IMR-90 (cell line): ENCODE results near the gene MIEN1. TPM values are rescaled to one million over a fixed set of nuclear protein-coding genes. Genes with fewer than 3 reads are reported as not detected.

Experiments used
- ATAC-seq: fragments of 200-7000 bp; cut with Tn5 transposase; 2 replicates; pipeline ENCODE4 v1.9.1; 2020; ENCODE audit warnings: low read depth, mild to moderate bottlenecking, moderate library complexity
- BruUV-seq: library from RNA; stranded (reverse); fragments of 400-500 nt; replicated peaks from 2 replicates; lab custom pipeline; 2021; lab: Mats Ljungman, UMichigan
- CTCF ChIA-PET: fragments of 300-600 bp; formaldehyde crosslinking; extraction: SDS; loops from one replicate; lab custom pipeline; 2021; ENCODE audit warnings: antibody characterized with exemption; lab: Yijun Ruan, JAX
- POLR2A ChIA-PET: fragments of 300-600 bp; sonication (Branson Sonifier 250); formaldehyde crosslinking; loops from one replicate; lab custom pipeline; 2022; ENCODE audit warnings: antibody characterized with exemption; ENCODE audit not compliant: unreplicated experiment; lab: Charles Lee
- DNase-seq: peaks from one replicate; pipeline ENCODE4 v3.0.0; 2013
- H2AFZ ChIP-seq: replicated peaks from 2 replicates; pipeline ENCODE3; 2013; ENCODE audit warnings: low read length, mild to moderate bottlenecking; ENCODE audit not compliant: poor library complexity
- H2AK5ac ChIP-seq: 2 replicates; pipeline ENCODE4 v1.6.1; 2013; ENCODE audit warnings: low read depth, low read length, inconsistent platforms
- H2AK9ac ChIP-seq: replicated peaks from 2 replicates; pipeline ENCODE3; 2013; ENCODE audit warnings: mild to moderate bottlenecking, low read depth, low read length, moderate library complexity; ENCODE audit not compliant: poor library complexity
- H2BK120ac ChIP-seq: 2 replicates; pipeline ENCODE4 v1.6.1; 2013; ENCODE audit warnings: low read depth, low read length, inconsistent platforms
- H2BK15ac ChIP-seq: 3 replicates; pipeline ENCODE4 v1.6.1; 2013; ENCODE audit warnings: low read depth, low read length, inconsistent platforms
- H2BK20ac ChIP-seq: 2 replicates; pipeline ENCODE4 v1.6.1; 2013; ENCODE audit warnings: low read depth, mild to moderate bottlenecking, inconsistent platforms, low read length, moderate library complexity
- H2BK5ac ChIP-seq: 2 replicates; pipeline ENCODE4 v1.6.1; 2013; ENCODE audit warnings: mild to moderate bottlenecking, low read depth, low read length, inconsistent platforms; ENCODE audit not compliant: poor library complexity, severe bottlenecking
- H3K14ac ChIP-seq: replicated peaks from 2 replicates; pipeline ENCODE4 v1.6.1; 2013; ENCODE audit warnings: low read depth, low read length, inconsistent platforms
- H3K18ac ChIP-seq: 2 replicates; pipeline ENCODE4 v1.6.1; 2013; ENCODE audit warnings: low read depth, low read length, control low read depth
- H3K23ac ChIP-seq: 2 replicates; pipeline ENCODE4 v1.6.1; 2013; ENCODE audit warnings: low read depth, low read length, inconsistent platforms
- H3K27ac ChIP-seq: 2 replicates; pipeline ENCODE4 v1.5.1; 2013; ENCODE audit warnings: mild to moderate bottlenecking, control low read depth, low read length; ENCODE audit not compliant: insufficient read depth
- H3K27me3 ChIP-seq: 2 replicates; pipeline ENCODE4 v1.6.1; 2013; ENCODE audit warnings: low read length; ENCODE audit not compliant: control insufficient read depth, insufficient read depth
- H3K36me3 ChIP-seq: 2 replicates; pipeline ENCODE4 v1.6.1; 2013; ENCODE audit warnings: low read length, mixed read lengths; ENCODE audit not compliant: control insufficient read depth, insufficient read depth
- H3K4ac ChIP-seq: 2 replicates; pipeline ENCODE4 v1.6.1; 2013; ENCODE audit warnings: low read depth, low read length, inconsistent platforms
- H3K4me1 ChIP-seq: 2 replicates; pipeline ENCODE4 v1.6.1; 2013; ENCODE audit warnings: low read length, mixed read lengths; ENCODE audit not compliant: control insufficient read depth, insufficient read depth
- H3K4me2 ChIP-seq: 2 replicates; pipeline ENCODE4 v1.6.1; 2013; ENCODE audit warnings: low read depth, mild to moderate bottlenecking, control low read depth, low read length, moderate library complexity
- H3K4me3 ChIP-seq: 2 replicates; pipeline ENCODE4 v1.5.1; 2013; ENCODE audit warnings: low read depth, mild to moderate bottlenecking, control low read depth, low read length, moderate library complexity; ENCODE audit not compliant: insufficient read depth
- H3K56ac ChIP-seq: 2 replicates; pipeline ENCODE4 v1.6.1; 2013; ENCODE audit warnings: low read length, inconsistent platforms; ENCODE audit not compliant: insufficient read depth; ENCODE audit errors: extremely low read depth
- H3K79me1 ChIP-seq, 2 experiments: 2 replicates each; pipeline ENCODE4 v1.6.1; 2013; ENCODE audit warnings: low read length in 2 of 2, inconsistent platforms in 1 of 2, low read depth in 1 of 2
- H3K9ac ChIP-seq: 2 replicates; pipeline ENCODE4 v1.6.1; 2013; ENCODE audit warnings: low read depth, low read length, control low read depth
- H3K9me1 ChIP-seq: 2 replicates; pipeline ENCODE4 v1.6.1; 2013; ENCODE audit warnings: low read length, inconsistent platforms; ENCODE audit not compliant: insufficient read depth
- H3K9me3 ChIP-seq: 2 replicates; pipeline ENCODE4 v1.6.1; 2013; ENCODE audit warnings: low read length; ENCODE audit not compliant: control insufficient read depth, insufficient read depth
- H4K20me1 ChIP-seq: 2 replicates; pipeline ENCODE4 v1.6.1; 2013; ENCODE audit warnings: low read length, inconsistent platforms; ENCODE audit not compliant: insufficient read depth
- H4K5ac ChIP-seq: 2 replicates; pipeline ENCODE4 v1.6.1; 2013; ENCODE audit warnings: mild to moderate bottlenecking, low read depth, low read length, control low read depth
- H4K8ac ChIP-seq, 2 experiments: 2 replicates each; pipeline ENCODE4 v1.6.1; 2013; ENCODE audit warnings: low read depth in 2 of 2, low read length in 2 of 2, control low read depth in 1 of 2, inconsistent platforms in 1 of 2
- H4K91ac ChIP-seq: 2 replicates; pipeline ENCODE4 v1.6.1; 2013; ENCODE audit warnings: low read depth, low read length, inconsistent platforms; ENCODE audit not compliant: insufficient read depth
- FOS ChIP-seq: fragments of 150-350 bp; IDR thresholded peaks from 2 replicates; pipeline ENCODE4 v1.6.1; 2016; ENCODE audit warnings: low read depth, low read length
- RAD21 ChIP-seq: IDR thresholded peaks from 2 replicates; pipeline ENCODE4 v1.6.1; 2012; ENCODE audit warnings: low read length, improper control_type of control experiment
- RFX5 ChIP-seq: IDR thresholded peaks from 2 replicates; pipeline ENCODE4 v1.8.0; 2012; ENCODE audit warnings: low read depth, mild to moderate bottlenecking, low read length, moderate library complexity
- SMC3 ChIP-seq: fragments of 150-350 bp; IDR thresholded peaks from 2 replicates; pipeline ENCODE4 v1.6.1; 2016; ENCODE audit warnings: low read depth, mild to moderate bottlenecking, antibody characterized with exemption, low read length, moderate library complexity
- dilution Hi-C: fragments of 300-500 bp; cut with HindIII; formaldehyde crosslinking; loops from one replicate; pipeline ENCODE4 v1.14.3; 2018; ENCODE audit warnings: low sequenced_read_pairs; ENCODE audit not compliant: unreplicated experiment
- in situ Hi-C: fragments of 300-500 bp; cut with MboI; formaldehyde crosslinking; loops from 3 replicates; pipeline ENCODE4 v1.14.3; 2019; ENCODE audit warnings: low sequenced_read_pairs, inconsistent platforms, mixed read lengths
- intact Hi-C: fragments of 100-400 bp; cut with micrococcal nuclease; formaldehyde crosslinking; loops from 2 replicates; pipeline ENCODE4 v1.10.0; 2022
- polyA plus RNA-seq, 3 experiments: library from polyadenylated mRNA; depleted of rRNA; stranded (reverse); fragments of >200 nt; gene quantifications; 2 replicates each; pipeline ENCODE4 v1.2.3, GENCODE V29; 2012; ENCODE audit warnings: low replicate concordance in 1 of 3
- total RNA-seq: library from RNA; depleted of rRNA; stranded (reverse); fragments of >200 nt; gene quantifications from 2 replicates; pipeline ENCODE4 v1.2.3, GENCODE V29; 2012

MIEN1 gene
- total and polyA plus RNA-seq, 2 of the 4 experiments (the other 2 are of a cell fraction), result 20.3 to 75.6 TPM

- H2BK120ac ChIP-seq, result no peak overlapping the region
- no peak overlapping the region for H4K91ac ChIP-seq
- no peaks in the 10 kb centered on the region for H3K9me1 ChIP-seq
- no peak overlapping the region for H3K23ac ChIP-seq
- CTCF ChIA-PET, result no interaction called here
- no peak overlapping the region for H3K14ac ChIP-seq
- no TSS peak for BruUV-seq
- H2AK5ac ChIP-seq, result no peak overlapping the region
- no peak overlapping the region for H3K56ac ChIP-seq
- no peak overlapping the region for H2AK9ac ChIP-seq
- no peak for DNase-seq
- H3K4me2 ChIP-seq, result no peak overlapping the region
- no peaks in the 10 kb centered on the region for H4K20me1 ChIP-seq
- TF ChIP-seq RFX5 (no peak), SMC3 (no peak), RAD21 (no peak), FOS (no peak)
- H2BK15ac ChIP-seq, result no peak overlapping the region
- no peak for ATAC-seq
- intact Hi-C loops (loop anchor here (5.0 kb wide), 1 partner anchor 81 kb away; no protein-coding TSS in a partner anchor), dilution Hi-C loops (no loop called here), in situ Hi-C loops (loop anchor here (10.0 kb wide), 1 partner anchor 199 kb away; no protein-coding TSS in a partner anchor)
- H2AFZ ChIP-seq, result no peak overlapping the region
- H3K4me3 ChIP-seq, result no peak overlapping the region
- no peak overlapping the region for H2BK5ac ChIP-seq
- no peak overlapping the region for H4K5ac ChIP-seq
- H3K27me3 ChIP-seq, result peaks cover 53% of the 10 kb centered on the region
- no peak overlapping the region for H3K9ac ChIP-seq
- H3K79me1 ChIP-seq, result no peaks in the 10 kb centered on the region
- POLR2A ChIA-PET, result no interaction called here
- no peaks in the 10 kb centered on the region for H3K9me3 ChIP-seq
- no peaks in the 10 kb centered on the region for H3K4me1 ChIP-seq
- H3K4ac ChIP-seq, result no peak overlapping the region
- no peaks in the 10 kb centered on the region for H3K36me3 ChIP-seq
- H3K18ac ChIP-seq, result no peak overlapping the region
- no peak overlapping the region for H3K27ac ChIP-seq
- H4K8ac ChIP-seq, result no peak overlapping the region
- H2BK20ac ChIP-seq, result no peak overlapping the region
Observed at GRCh38 chr17:39776252-39776651, 45.9 kb upstream of the MIEN1 start.
